HepG2 (cell line): Measurements from ENCODE around the gene PCGF3. TPM values are rescaled to one million over a fixed set of nuclear protein-coding genes. Genes with fewer than 3 reads are reported as not detected.

Experiments
- CENPT ChIP-seq: sonication (generic); formaldehyde crosslinking; IDR thresholded peaks from 2 replicates; pipeline ENCODE4 v1.8.0; 2022; ENCODE audit warnings: low read depth, mild to moderate bottlenecking, moderate library complexity, missing genetic modification reagents
- FOXA1 ChIP-seq, 2 experiments: fragments of 450-650 bp in 1 of 2; sonication (generic) in 1 of 2; formaldehyde crosslinking in 1 of 2; IDR thresholded peaks; 2 replicates each; pipeline versions ENCODE4 v1.4.0 to v1.6.1; 2016 to 2020; ENCODE audit warnings: missing genetic modification reagents in 1 of 2
- FOXA3 ChIP-seq: IDR thresholded peaks from 2 replicates; pipeline ENCODE4 v1.6.1; 2016; ENCODE audit warnings: missing genetic modification reagents, missing compliant biosample characterization
- FOXO1 ChIP-seq: sonication (generic); formaldehyde crosslinking; IDR thresholded peaks from 2 replicates; pipeline ENCODE4 v1.4.0; 2020; ENCODE audit warnings: missing genetic modification reagents
- GPN1 ChIP-seq: sonication (generic); formaldehyde crosslinking; IDR thresholded peaks from 2 replicates; pipeline ENCODE4 v1.5.1; 2020; ENCODE audit warnings: missing genetic modification reagents, borderline replicate concordance
- HDAC2 ChIP-seq: sonication (generic); formaldehyde crosslinking; IDR thresholded peaks from 2 replicates; pipeline ENCODE4 v1.4.0; 2020; ENCODE audit warnings: missing genetic modification reagents
- MAZ ChIP-seq, 2 experiments: sonication (generic) in 1 of 2; formaldehyde crosslinking in 1 of 2; IDR thresholded peaks; 2 replicates each; pipeline versions ENCODE4 v1.5.0 to v1.6.1; 2012 to 2020; ENCODE audit warnings: low read depth in 2 of 2, mild to moderate bottlenecking in 2 of 2, borderline replicate concordance in 1 of 2, improper control_type of control experiment in 1 of 2, low read length in 1 of 2, missing genetic modification reagents in 1 of 2, moderate library complexity in 1 of 2
- NFE2L2 ChIP-seq: fragments of 150-350 bp; IDR thresholded peaks from 2 replicates; pipeline ENCODE4 v1.6.1; 2014; ENCODE audit warnings: low read length
- ONECUT2 ChIP-seq: sonication (generic); formaldehyde crosslinking; IDR thresholded peaks from 2 replicates; pipeline ENCODE4 v1.4.0; 2020; ENCODE audit warnings: missing genetic modification reagents
- POLR2A ChIP-seq, 2 experiments: IDR thresholded peaks; 2 replicates each; pipeline ENCODE4 v1.6.1; 2011; ENCODE audit warnings: low read depth in 2 of 2, low read length in 2 of 2, mild to moderate bottlenecking in 1 of 2, moderate library complexity in 1 of 2; ENCODE audit not compliant: insufficient read depth in 1 of 2
- RXRA ChIP-seq: sonication (generic); formaldehyde crosslinking; IDR thresholded peaks from 2 replicates; pipeline ENCODE4 v1.5.1; 2020; ENCODE audit warnings: missing genetic modification reagents
- SIN3A ChIP-seq: IDR thresholded peaks from 2 replicates; pipeline ENCODE4 v1.6.1; 2011; ENCODE audit warnings: low read depth, mild to moderate bottlenecking, control low read depth, low read length, borderline replicate concordance
- ZBTB7A ChIP-seq: sonication (generic); formaldehyde crosslinking; IDR thresholded peaks from 2 replicates; pipeline ENCODE4 v1.8.0; 2022; ENCODE audit warnings: mild to moderate bottlenecking, missing genetic modification reagents
- ZFY ChIP-seq: sonication (generic); formaldehyde crosslinking; IDR thresholded peaks from 2 replicates; pipeline ENCODE4 v1.4.0; 2020; ENCODE audit warnings: missing genetic modification reagents
- ZNF121 ChIP-seq: sonication (generic); formaldehyde crosslinking; IDR thresholded peaks from 2 replicates; pipeline ENCODE4 v1.5.0; 2020; ENCODE audit warnings: mild to moderate bottlenecking, missing genetic modification reagents
- ZNF235 ChIP-seq: sonication (generic); formaldehyde crosslinking; IDR thresholded peaks from 2 replicates; pipeline ENCODE4 v1.8.1; 2023; ENCODE audit warnings: mild to moderate bottlenecking, missing genetic modification reagents, borderline replicate concordance
- ZNF33A ChIP-seq: sonication (generic); formaldehyde crosslinking; IDR thresholded peaks from 2 replicates; pipeline ENCODE4 v1.5.1; 2020; ENCODE audit warnings: missing genetic modification reagents, mild to moderate bottlenecking, moderate library complexity, borderline replicate concordance
- ZNF468 ChIP-seq: sonication (generic); formaldehyde crosslinking; IDR thresholded peaks from 2 replicates; pipeline ENCODE4 v1.8.0; 2022; ENCODE audit warnings: mild to moderate bottlenecking, moderate library complexity, missing genetic modification reagents
- ZNF709 ChIP-seq: sonication (generic); formaldehyde crosslinking; IDR thresholded peaks from 2 replicates; pipeline ENCODE4 v1.5.0; 2020; ENCODE audit warnings: mild to moderate bottlenecking, missing genetic modification reagents
- ZNF747 ChIP-seq: sonication (generic); formaldehyde crosslinking; IDR thresholded peaks from 2 replicates; pipeline ENCODE4 v1.8.1; 2023; ENCODE audit warnings: missing genetic modification reagents, mild to moderate bottlenecking, borderline replicate concordance
- ZNF761 ChIP-seq: sonication (generic); formaldehyde crosslinking; conservative IDR thresholded peaks from 2 replicates; pipeline ENCODE4 v1.4.0; 2020; ENCODE audit warnings: mild to moderate bottlenecking, missing genetic modification reagents
- polyA plus RNA-seq, 8 experiments: library from polyadenylated mRNA; depleted of rRNA in 3 of 8; stranded (reverse) in 7 of 8; unstranded in 1 of 8; fragments of >200 nt; fragmentation: Illumina TruSeq in 4 of 8; extraction: Trizol in 4 of 8; gene quantifications; 2 replicates each; pipeline versions ENCODE4 v1.2.1 to v1.2.3, GENCODE V29; 2011 to 2016; ENCODE audit warnings: low read depth in 4 of 8, missing spikeins in 1 of 8, mixed read lengths in 1 of 8; ENCODE audit not compliant: insufficient read depth in 1 of 8
- total RNA-seq, 5 experiments: library from RNA; depleted of rRNA; stranded (reverse); fragments of >200 nt; fragmentation: Illumina TruSeq; extraction: Trizol; gene quantifications; 2 replicates each; pipeline ENCODE4 v1.2.3, GENCODE V29; 2016; ENCODE audit warnings: low read depth in 1 of 5
- TF ChIP-seq, protein P1 (sequence below): sonication (generic); formaldehyde crosslinking; IDR thresholded peaks from 2 replicates; pipeline ENCODE4 v1.5.0; 2020; ENCODE audit warnings: mild to moderate bottlenecking, missing genetic modification reagents, moderate library complexity
- TF ChIP-seq, protein P2 (sequence below): sonication (generic); formaldehyde crosslinking; IDR thresholded peaks from 2 replicates; pipeline ENCODE4 v1.8.0; 2022; ENCODE audit warnings: missing genetic modification reagents, mild to moderate bottlenecking, inconsistent platforms, borderline replicate concordance
- TF ChIP-seq, protein P3 (sequence below): sonication (generic); formaldehyde crosslinking; IDR thresholded peaks from 2 replicates; pipeline ENCODE4 v1.4.0; 2020; ENCODE audit warnings: missing genetic modification reagents, borderline replicate concordance

Gene PCGF3
- total and polyA plus RNA-seq, 2 of the 13 experiments (the other 11 are each of a cell fraction or from before 2014, with no cell fraction given): 28.6 to 66.2 TPM

DNA sequence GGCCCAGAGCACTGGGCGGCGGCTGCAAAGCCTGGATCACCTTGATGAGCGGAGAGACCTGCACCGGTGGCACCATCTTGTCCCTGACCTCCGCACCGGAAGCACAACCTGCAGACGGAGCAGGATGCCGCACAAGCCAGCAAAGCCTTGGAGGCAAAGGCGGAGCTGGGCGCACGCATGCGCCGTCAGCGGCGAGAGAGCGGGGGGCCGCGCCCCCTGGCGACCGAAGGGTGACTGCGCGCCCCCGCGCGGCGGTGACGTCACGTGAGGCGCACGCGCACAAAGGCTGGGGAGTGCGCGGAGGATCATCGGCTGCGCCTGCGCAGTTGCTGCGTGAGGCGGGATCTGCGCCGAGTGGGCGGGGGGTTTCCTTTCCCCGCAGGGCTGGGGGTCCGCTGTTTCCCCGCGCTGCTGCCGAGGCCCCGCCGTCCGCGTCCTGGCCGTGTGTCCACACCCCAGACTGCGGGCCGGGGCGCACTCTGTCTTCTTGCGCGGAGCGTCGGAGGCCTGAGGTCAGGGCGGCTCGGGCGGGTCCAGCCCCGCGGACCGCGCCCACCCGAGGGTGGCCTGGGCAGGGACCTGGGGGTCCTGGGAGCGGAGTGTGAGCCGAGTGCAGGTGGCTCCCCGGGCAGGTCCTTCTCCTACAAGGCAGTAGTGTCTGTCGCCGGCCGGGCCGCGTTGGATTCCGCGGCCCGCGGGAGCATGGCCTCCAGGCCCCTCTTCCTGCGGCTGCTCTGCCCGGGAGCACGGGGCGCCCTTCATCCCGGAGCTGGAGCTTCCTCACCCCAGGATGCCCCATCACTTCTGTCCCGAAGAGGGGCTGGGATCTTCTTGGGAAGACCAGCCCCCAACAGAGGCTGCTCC is 31.2 kb upstream of the PCGF3 start, which contains the start of the genes ATP5ME and MYL5 (continued):
- TF ChIP-seq ZNF235 (CRISPR knock-in tag): peak; percentile 97
- TF ChIP-seq NFE2L2: no peak
- TF ChIP-seq POLR2A (IDR thresholded peaks at IDR 0.05; ENCODE audit: insufficient read depth in 1 of 2, low read depth in 2 of 2, low read length in 2 of 2): peak in 1 of 2 experiments; percentile 84; a peak in 2 of 4 replicates
- TF ChIP-seq SIN3A: peak; percentile 54; the same call in 1 of the 2 replicates
- no peak for TF ChIP-seq GPN1 (CRISPR knock-in tag)
- no peak; the same call in 1 of the 2 replicates for TF ChIP-seq FOXO1 (CRISPR knock-in tag)
- TF ChIP-seq ZNF761: no peak; the same call in 1 of the 2 replicates
- TF ChIP-seq, protein P1, sequence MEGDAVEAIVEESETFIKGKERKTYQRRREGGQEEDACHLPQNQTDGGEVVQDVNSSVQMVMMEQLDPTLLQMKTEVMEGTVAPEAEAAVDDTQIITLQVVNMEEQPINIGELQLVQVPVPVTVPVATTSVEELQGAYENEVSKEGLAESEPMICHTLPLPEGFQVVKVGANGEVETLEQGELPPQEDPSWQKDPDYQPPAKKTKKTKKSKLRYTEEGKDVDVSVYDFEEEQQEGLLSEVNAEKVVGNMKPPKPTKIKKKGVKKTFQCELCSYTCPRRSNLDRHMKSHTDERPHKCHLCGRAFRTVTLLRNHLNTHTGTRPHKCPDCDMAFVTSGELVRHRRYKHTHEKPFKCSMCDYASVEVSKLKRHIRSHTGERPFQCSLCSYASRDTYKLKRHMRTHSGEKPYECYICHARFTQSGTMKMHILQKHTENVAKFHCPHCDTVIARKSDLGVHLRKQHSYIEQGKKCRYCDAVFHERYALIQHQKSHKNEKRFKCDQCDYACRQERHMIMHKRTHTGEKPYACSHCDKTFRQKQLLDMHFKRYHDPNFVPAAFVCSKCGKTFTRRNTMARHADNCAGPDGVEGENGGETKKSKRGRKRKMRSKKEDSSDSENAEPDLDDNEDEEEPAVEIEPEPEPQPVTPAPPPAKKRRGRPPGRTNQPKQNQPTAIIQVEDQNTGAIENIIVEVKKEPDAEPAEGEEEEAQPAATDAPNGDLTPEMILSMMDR (CRISPR knock-in tag): peak; percentile 97
- peak; percentile 89 for TF ChIP-seq ZNF709 (CRISPR knock-in tag)
- TF ChIP-seq MAZ (IDR thresholded peaks at IDR 0.05; ENCODE audit: borderline replicate concordance, low read depth, low read length): peak; percentile 87
- peak; percentile 61 for TF ChIP-seq MAZ (CRISPR knock-in tag; IDR thresholded peaks at IDR 0.05; ENCODE audit: low read depth)
- TF ChIP-seq FOXA3 (CRISPR knock-in tag): peak; percentile 34
- TF ChIP-seq CENPT: no peak
- peak; percentile 69; the same call in 1 of the 2 replicates for TF ChIP-seq RXRA (CRISPR knock-in tag)
- TF ChIP-seq ZNF33A (CRISPR knock-in tag): no peak
- TF ChIP-seq ZNF121 (CRISPR knock-in tag): no peak
- TF ChIP-seq ZNF468 (CRISPR knock-in tag): no peak
- TF ChIP-seq HDAC2 (CRISPR knock-in tag): peak; percentile 70
- TF ChIP-seq, protein P2, sequence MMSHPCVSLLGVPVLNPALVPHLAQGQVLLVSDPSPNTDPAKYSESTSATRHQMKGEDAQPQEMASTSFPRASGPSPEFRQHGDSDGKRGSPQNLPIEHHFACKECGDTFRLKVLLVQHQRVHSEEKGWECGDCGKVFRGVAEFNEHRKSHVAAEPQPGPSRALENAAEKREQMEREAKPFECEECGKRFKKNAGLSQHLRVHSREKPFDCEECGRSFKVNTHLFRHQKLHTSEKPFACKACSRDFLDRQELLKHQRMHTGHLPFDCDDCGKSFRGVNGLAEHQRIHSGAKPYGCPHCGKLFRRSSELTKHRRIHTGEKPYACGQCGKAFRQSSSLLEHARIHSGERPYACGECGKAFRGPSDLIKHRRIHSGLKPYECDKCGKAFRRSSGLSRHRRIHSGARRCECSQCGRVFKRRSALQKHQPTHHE: peak; percentile 75
- TF ChIP-seq ONECUT2 (CRISPR knock-in tag): no peak
- peak; percentile 79 for TF ChIP-seq ZFY (CRISPR knock-in tag)
- TF ChIP-seq FOXA1 (IDR thresholded peaks at IDR 0.05): no peak
- TF ChIP-seq FOXA1 (CRISPR knock-in tag; IDR thresholded peaks at IDR 0.05): no peak
- TF ChIP-seq, protein P3, sequence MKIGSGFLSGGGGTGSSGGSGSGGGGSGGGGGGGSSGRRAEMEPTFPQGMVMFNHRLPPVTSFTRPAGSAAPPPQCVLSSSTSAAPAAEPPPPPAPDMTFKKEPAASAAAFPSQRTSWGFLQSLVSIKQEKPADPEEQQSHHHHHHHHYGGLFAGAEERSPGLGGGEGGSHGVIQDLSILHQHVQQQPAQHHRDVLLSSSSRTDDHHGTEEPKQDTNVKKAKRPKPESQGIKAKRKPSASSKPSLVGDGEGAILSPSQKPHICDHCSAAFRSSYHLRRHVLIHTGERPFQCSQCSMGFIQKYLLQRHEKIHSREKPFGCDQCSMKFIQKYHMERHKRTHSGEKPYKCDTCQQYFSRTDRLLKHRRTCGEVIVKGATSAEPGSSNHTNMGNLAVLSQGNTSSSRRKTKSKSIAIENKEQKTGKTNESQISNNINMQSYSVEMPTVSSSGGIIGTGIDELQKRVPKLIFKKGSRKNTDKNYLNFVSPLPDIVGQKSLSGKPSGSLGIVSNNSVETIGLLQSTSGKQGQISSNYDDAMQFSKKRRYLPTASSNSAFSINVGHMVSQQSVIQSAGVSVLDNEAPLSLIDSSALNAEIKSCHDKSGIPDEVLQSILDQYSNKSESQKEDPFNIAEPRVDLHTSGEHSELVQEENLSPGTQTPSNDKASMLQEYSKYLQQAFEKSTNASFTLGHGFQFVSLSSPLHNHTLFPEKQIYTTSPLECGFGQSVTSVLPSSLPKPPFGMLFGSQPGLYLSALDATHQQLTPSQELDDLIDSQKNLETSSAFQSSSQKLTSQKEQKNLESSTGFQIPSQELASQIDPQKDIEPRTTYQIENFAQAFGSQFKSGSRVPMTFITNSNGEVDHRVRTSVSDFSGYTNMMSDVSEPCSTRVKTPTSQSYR (CRISPR knock-in tag): no peak; the same call in 1 of the 2 replicates
- peak; percentile 53 for TF ChIP-seq ZNF747 (CRISPR knock-in tag)
- TF ChIP-seq ZBTB7A: peak; percentile 95
